Progenitor cell of endocrine pancreas (in vitro differentiated cells): ENCODE measurements around the gene MOXD1. TPM values are rescaled to one million over a fixed set of nuclear protein-coding genes. Genes with fewer than 3 reads are reported as not detected.

Experiments used
- DNase-seq: peaks from one replicate; pipeline ENCODE4 v3.0.0; 2021; ENCODE audit warnings: low spot score; ENCODE audit not compliant: unreplicated experiment
- H3K27ac Mint-ChIP-seq: 2 replicates; pipeline ENCODE4 v1.8.0; 2021; ENCODE audit warnings: mild to moderate bottlenecking, moderate library complexity, mixed read lengths
- H3K27me3 Mint-ChIP-seq: 2 replicates; pipeline ENCODE4 v1.8.0; 2021; ENCODE audit warnings: mixed read lengths
- H3K36me3 Mint-ChIP-seq: 2 replicates; pipeline ENCODE4 v1.8.0; 2022; ENCODE audit warnings: mixed read lengths; ENCODE audit not compliant: insufficient read depth
- H3K4me1 Mint-ChIP-seq: 2 replicates; pipeline ENCODE4 v1.8.0; 2021; ENCODE audit warnings: low read depth, mixed read lengths
- H3K4me3 Mint-ChIP-seq: 2 replicates; pipeline ENCODE4 v1.8.0; 2021; ENCODE audit warnings: low read depth, mild to moderate bottlenecking, moderate library complexity, mixed read lengths
- H3K9me3 Mint-ChIP-seq: 2 replicates; pipeline ENCODE4 v1.8.0; 2021; ENCODE audit warnings: low read depth, mixed read lengths
- CTCF ChIP-seq: fragments of 200-600 bp; sonication (generic); IDR thresholded peaks from one replicate; pipeline ENCODE4 v1.5.0; 2021; ENCODE audit warnings: antibody characterized with exemption, mild to moderate bottlenecking; ENCODE audit not compliant: unreplicated experiment
- total RNA-seq: library from RNA; stranded (reverse); gene quantifications from 2 replicates; pipeline ENCODE4 v1.2.1, GENCODE V29; 2021

The MOXD1 gene
- total RNA-seq, 1 donor from 2014 or later = 8.4 TPM

DNA sequence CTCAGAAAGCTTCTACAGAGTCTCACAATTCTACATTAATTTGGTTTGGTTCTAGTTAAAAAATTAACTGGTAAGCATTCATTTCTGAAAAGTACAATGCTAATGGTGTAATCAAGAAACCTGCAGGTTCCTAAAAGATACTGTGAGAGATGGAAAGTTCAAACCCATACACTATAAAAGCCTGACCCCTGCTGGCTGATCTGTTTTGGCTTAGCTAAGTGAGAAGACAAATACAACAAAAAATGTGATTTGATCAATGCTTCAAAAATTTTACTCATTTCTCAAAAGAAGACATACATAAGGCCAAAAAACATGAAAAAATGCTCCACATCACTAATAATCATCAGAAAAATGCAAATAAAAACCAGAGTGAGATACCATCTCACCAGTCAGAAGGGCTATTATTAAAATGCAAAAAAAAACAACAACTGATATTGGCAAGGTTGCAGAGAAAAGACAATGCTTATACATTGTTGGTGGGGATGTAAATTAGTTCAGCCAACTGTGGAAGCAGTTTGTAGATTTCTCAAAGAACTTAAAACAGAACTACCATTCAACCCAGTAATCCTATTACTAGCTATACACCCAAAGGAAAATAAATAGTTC lies 102.8 kb downstream of the MOXD1 start:
- Mint-ChIP-seq H3K4me1 (no peaks in the 10 kb centered on the region), H3K4me3 (no peak overlapping the region), H3K36me3 (peaks cover 1% of the 10 kb centered on the region), H3K9me3 (no peaks in the 10 kb centered on the region), H3K27ac (no peak overlapping the region), H3K27me3 (no peaks in the 10 kb centered on the region)
- DNase-seq = no peak
- TF ChIP-seq CTCF = peak; percentile 75

DNA sequence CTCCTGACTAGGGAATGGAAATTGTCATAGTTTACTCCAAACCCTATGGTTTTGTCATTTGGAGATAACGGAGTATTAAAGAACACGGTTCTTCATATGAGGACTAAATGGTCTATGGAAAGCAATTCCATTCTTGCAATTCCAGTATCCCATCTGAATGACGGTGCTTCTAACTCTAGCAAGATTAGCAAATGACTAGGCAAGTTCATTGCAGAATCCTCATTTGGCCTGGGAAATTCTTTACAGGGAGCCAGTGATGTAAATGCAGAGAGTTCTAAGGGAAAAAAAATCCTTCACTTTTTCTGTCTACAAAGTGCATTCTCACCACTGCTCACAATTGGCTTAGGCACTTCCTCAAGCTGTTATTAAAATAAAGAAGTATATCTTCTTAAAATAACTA lies 111.5 kb downstream of the MOXD1 start:
- Mint-ChIP-seq H3K27ac (no peak overlapping the region), H3K4me3 (no peak overlapping the region), H3K9me3 (no peaks in the 10 kb centered on the region), H3K27me3 (no peaks in the 10 kb centered on the region), H3K36me3 (no peaks in the 10 kb centered on the region), H3K4me1 (no peaks in the 10 kb centered on the region)
- no peak for DNase-seq
- TF ChIP-seq CTCF = no peak

DNA sequence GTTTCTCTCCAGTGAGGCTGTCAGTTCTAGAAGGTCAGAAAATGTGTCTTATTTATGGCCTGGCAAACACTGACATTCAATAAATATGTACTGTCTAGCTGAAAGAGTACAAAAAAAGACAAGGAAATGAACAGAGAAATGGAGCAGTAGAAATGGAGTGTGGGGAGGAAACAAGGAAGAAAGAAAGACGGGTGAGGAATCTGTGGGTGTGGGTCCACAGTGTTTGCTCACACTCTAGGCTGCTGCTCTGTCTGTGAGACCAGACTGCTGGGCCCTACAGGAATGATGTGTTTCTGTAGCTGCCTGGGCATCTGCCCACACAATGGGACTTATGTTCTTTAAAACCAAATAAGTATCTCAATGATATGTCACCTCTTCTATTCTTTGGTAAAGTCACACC lies 114.2 kb downstream of the MOXD1 start:
- Mint-ChIP-seq H3K27ac (no peak overlapping the region), H3K27me3 (peaks cover under 1% of the 10 kb centered on the region), H3K36me3 (no peaks in the 10 kb centered on the region), H3K9me3 (no peaks in the 10 kb centered on the region), H3K4me1 (no peaks in the 10 kb centered on the region), H3K4me3 (no peak overlapping the region)
- no peak for DNase-seq
- TF ChIP-seq CTCF = no peak

GRCh38 chr6:132286298-132287019 lies 114.8 kb downstream of the MOXD1 start:
- no peak for TF ChIP-seq CTCF
- Mint-ChIP-seq H3K27me3 (peaks cover 3% of the 10 kb centered on the region), H3K4me3 (no peak overlapping the region), H3K4me1 (no peaks in the 10 kb centered on the region), H3K9me3 (no peaks in the 10 kb centered on the region), H3K36me3 (no peaks in the 10 kb centered on the region), H3K27ac (no peak overlapping the region)
- DNase-seq = no peak

DNA sequence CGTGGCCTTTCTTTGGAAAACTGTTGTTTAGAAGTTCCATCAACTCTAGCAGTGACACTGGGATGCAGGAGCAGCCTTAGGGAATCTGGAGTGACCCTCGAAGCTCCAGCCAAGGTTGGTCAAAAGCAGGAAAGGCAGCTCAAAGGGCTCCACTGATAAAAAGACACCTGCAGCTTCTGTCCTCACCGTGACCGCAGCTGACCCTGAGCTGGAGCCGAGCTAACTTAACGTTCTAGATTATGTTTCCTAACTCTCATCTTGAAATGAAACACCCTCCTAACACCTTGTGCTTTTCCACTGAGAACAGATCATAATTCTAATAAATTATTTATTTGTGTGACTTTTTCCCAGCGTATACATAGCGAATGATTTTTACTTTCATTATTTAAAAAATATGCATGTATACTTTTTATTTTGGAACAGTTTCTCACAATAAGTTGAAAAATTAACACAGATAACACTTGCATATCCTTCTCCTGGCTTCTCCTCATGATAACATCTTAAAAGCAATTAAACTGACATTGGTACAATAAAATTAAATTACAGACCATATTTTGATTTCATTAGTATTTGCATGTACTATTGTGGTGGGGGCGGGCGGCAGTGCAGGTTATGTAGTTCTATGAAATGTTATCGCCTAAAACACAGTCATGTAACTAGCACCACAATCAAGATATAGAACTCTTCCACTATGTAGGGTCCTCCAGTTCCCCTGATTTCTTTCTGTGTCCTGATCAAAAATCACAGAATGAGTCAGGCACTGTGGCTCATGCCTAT lies 116.1 kb downstream of the MOXD1 start:
- no peak for TF ChIP-seq CTCF
- no peak overlapping the region for H3K4me3 Mint-ChIP-seq
- H3K36me3 Mint-ChIP-seq = no peaks in the 10 kb centered on the region
- H3K27ac Mint-ChIP-seq = no peak overlapping the region
- no peaks in the 10 kb centered on the region for H3K4me1 Mint-ChIP-seq
- H3K27me3 Mint-ChIP-seq = peaks cover 6% of the 10 kb centered on the region
- no peak for DNase-seq
- H3K9me3 Mint-ChIP-seq = no peaks in the 10 kb centered on the region
